ENCODE measurements around the gene PDE6C.

PDE6C gene

DNA sequence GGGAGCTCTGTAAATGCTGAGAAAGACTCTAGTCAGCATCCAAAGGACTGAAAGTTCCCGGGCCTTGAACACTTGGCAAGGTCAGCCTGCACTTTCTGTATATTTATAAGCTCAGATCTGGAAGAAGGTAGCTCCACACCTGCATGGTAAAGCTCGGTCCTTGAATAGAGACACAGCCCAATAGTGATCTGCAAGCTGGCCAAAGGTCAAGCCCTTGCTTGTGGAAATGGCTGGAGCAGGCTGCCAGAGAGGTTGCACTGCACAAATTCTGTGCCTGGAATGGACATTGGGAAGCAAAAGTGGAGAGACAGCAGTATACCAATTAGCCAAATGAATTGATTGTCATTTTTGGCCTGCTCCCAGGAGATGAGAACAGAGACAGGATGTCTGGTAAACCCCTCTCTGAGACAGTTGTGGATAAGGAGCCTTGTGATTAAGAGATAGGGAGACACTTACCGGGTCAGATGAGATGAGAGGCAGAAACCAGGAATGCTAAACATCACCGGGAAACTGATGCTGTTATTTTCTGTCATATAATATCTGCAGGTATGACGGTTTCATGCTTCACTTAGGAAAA is 98.1 kb downstream of the PDE6C start:
- Histone ChIP-seq H3K36me3 (ENCODE audit: control insufficient read depth in 5 of 5, insufficient read depth in 5 of 5, low read length in 5 of 5) (no peaks in the 10 kb centered on the region), H3K9ac (ENCODE audit: low read length in 5 of 5) (no peak overlapping the region), H3K4me3 (ENCODE audit: low read depth in 1 of 5, low read length in 5 of 5) (no peak overlapping the region), H3K9me3 (ENCODE audit: control insufficient read depth in 5 of 5, low read length in 5 of 5) (no peaks in the 10 kb centered on the region), H3K4me1 (ENCODE audit: control insufficient read depth in 5 of 5, insufficient read depth in 5 of 5, low read length in 5 of 5) (no peaks in the 10 kb centered on the region), H3K27me3 (ENCODE audit: control insufficient read depth in 5 of 5, insufficient read depth in 4 of 5, low read length in 5 of 5) (no peaks in the 10 kb centered on the region), H3K27ac (ENCODE audit: low read depth, low read length) (no peak overlapping the region)

DNA sequence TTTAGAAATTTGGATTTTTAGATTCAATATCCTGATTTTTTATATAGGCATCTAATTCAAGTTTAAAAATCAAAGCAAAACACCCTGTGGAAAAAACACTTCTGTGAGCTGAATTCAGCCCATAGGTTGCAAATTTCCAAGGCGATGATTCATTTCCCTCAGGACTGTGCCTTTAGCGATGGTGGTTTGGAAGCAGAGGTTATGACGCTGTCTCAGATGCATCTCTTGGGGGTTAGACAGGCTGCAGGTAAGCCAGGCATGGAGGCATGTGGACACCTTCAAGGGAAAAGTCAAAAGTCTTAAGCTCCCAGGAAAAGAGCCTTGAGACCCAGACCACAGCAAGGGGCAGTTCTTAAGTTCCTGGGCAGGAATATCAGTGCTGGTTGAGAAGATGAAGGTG is 99.6 kb downstream of the PDE6C start:
- Histone ChIP-seq H3K27ac (ENCODE audit: low read depth, low read length) (no peak overlapping the region), H3K9me3 (ENCODE audit: control insufficient read depth in 5 of 5, low read length in 5 of 5) (no peaks in the 10 kb centered on the region), H3K27me3 (ENCODE audit: control insufficient read depth in 5 of 5, insufficient read depth in 4 of 5, low read length in 5 of 5) (no peaks in the 10 kb centered on the region), H3K4me3 (ENCODE audit: low read depth in 1 of 5, low read length in 5 of 5) (no peak overlapping the region), H3K9ac (ENCODE audit: low read length in 5 of 5) (no peak overlapping the region), H3K4me1 (ENCODE audit: control insufficient read depth in 5 of 5, insufficient read depth in 5 of 5, low read length in 5 of 5) (no peaks in the 10 kb centered on the region), H3K36me3 (ENCODE audit: control insufficient read depth in 5 of 5, insufficient read depth in 5 of 5, low read length in 5 of 5) (no peaks in the 10 kb centered on the region)

DNA sequence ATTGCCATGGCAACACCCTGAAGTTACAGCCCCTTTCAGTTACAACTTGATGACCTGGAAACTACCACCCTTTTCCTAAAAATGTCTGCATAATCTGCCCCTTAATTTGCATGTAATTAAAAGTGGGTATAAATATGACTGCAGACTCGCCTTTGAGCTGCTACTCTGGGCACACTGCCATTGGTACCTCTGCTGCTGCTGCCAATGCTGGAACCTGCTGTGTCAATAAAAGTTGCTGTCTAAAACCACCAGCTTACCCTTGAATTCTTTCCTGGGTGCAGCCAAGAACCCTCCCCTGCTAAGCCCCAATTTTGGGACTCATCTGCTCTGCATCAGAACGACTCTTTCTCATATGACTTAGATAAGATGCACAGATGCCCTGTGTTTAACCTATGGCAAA is 100.3 kb downstream of the PDE6C start:
- H3K27me3 ChIP-seq (ENCODE audit: control insufficient read depth in 5 of 5, insufficient read depth in 4 of 5, low read length in 5 of 5): no peaks in the 10 kb centered on the region
- H3K4me1 ChIP-seq (ENCODE audit: control insufficient read depth in 5 of 5, insufficient read depth in 5 of 5, low read length in 5 of 5): no peaks in the 10 kb centered on the region
- no peak overlapping the region for H3K9ac ChIP-seq (ENCODE audit: low read length in 5 of 5)
- no peaks in the 10 kb centered on the region for H3K36me3 ChIP-seq (ENCODE audit: control insufficient read depth in 5 of 5, insufficient read depth in 5 of 5, low read length in 5 of 5)
- H3K4me3 ChIP-seq (ENCODE audit: low read depth in 1 of 5, low read length in 5 of 5): no peak overlapping the region
- H3K9me3 ChIP-seq (ENCODE audit: control insufficient read depth in 5 of 5, low read length in 5 of 5): no peaks in the 10 kb centered on the region
- no peak overlapping the region for H3K27ac ChIP-seq (ENCODE audit: low read depth, low read length)

DNA sequence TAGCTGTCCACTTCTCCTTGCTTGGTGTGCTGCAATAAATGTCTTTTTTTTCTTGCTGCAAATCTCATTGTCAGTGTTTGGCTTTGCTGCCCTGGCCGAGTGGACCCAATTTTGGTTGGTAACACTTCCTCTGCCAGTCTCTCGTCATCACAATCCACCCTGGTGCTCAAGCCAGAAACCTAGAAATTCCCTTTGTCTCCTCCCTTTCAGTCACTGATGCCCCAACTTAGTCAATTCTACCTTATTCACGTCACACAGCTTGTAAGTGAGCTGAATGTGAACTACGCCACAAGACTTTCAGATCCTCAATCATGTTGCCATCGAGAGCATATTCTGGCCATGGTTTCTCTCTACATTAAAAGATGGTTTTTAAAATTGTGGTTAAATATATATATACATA is 103.0 kb downstream of the PDE6C start:
- H3K36me3 ChIP-seq (ENCODE audit: control insufficient read depth in 5 of 5, insufficient read depth in 5 of 5, low read length in 5 of 5): no peaks in the 10 kb centered on the region
- H3K4me1 ChIP-seq (ENCODE audit: control insufficient read depth in 5 of 5, insufficient read depth in 5 of 5, low read length in 5 of 5): no peaks in the 10 kb centered on the region
- H3K9ac ChIP-seq (ENCODE audit: low read length in 5 of 5): no peak overlapping the region
- H3K4me3 ChIP-seq (ENCODE audit: low read depth in 1 of 5, low read length in 5 of 5): no peak overlapping the region
- no peaks in the 10 kb centered on the region for H3K9me3 ChIP-seq (ENCODE audit: control insufficient read depth in 5 of 5, low read length in 5 of 5)
- H3K27ac ChIP-seq (ENCODE audit: low read depth, low read length): no peak overlapping the region
- peaks cover 0 to 6% (median 0%) of the 10 kb centered on the region in 5 donors for H3K27me3 ChIP-seq (ENCODE audit: control insufficient read depth in 5 of 5, insufficient read depth in 4 of 5, low read length in 5 of 5)

Data from subcutaneous abdominal adipose tissue (tissue), 5 donors.